GM18873 (cell line): ENCODE measurements around the gene ATR.

ENCODE experiments used
- ATAC-seq: cut with Tn5 transposase; IDR thresholded peaks from one replicate; pipeline ENCODE4 v1.9.1; 2021; ENCODE audit warnings: mild to moderate bottlenecking, moderate library complexity, moderate number of reproducible peaks; ENCODE audit not compliant: unreplicated experiment, low FRiP score

The ATR gene

DNA sequence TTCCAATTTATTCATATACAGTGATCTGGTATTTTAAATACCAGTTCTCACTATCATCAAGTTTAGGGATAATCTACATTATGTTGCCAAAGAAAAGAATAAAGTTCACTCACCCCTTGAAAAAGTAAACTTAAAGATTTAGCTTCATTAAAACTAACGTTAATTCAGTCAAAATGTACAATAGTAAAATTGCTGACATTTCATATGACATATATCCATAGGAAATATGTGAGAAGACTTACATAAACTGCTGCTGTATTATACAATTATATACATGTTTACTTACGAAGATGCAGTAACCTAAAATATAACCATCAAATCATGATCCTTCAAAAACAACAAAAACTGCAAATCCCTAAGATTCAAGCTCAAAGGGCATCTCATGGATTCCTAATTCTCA lies 44.0 kb downstream of the ATR start:
- no peak for ATAC-seq

DNA sequence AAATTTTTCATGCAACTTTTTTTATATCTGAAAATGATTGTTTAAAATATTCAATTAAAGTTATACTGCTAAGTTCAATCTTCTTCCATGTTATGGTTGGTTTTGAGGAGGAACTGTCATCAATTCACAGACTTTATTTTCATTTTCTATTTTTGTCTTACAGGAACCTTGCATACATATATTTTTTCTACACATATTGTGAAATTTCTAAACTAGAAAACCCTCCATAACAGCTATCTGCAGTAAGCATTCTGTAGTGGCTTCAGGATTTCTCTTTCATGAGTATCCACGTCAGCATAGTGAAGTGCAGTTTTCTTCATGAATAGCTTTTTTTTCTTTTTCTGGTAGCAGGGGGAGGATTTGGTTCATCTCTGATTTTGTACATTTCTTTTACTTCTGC lies 48.2 kb downstream of the ATR start:
- no peak for ATAC-seq

DNA sequence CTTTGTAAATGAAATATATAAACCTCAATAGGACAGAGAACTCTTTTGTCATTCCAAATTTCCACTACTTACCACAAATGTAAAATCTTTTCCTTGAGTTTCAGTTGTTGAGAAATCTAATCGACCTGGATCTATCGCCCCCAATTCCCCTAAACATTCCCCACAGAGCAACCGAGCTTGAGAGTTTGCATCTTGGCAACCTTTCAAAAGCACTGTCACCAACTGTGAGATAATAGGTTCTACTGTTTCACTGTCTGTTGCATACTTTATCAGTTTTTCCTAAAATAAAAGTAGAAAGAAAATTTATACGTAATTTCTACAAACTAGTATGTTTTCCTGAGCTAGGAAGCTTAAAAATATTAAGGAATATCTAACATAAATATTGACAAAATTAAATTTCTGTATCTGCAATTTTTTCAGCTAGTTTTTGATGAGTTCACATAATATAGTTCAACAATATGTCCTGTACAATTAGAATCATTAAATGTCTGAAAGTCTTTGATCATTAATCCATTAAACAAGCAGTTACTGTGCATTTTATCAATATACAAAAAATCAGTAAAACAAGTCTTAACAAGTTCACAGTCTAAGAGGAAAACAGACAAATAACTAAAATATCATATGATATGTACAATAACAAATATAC lies 54.5 kb downstream of the ATR start:
- ATAC-seq: no peak

GRCh38 chr3:142509079-142509478 lies 69.5 kb downstream of the ATR start:
- ATAC-seq: no peak

GRCh38 chr3:142507241-142507640 lies 71.3 kb downstream of the ATR start:
- ATAC-seq: no peak

GRCh38 chr3:142502187-142502985 lies 76.1 kb downstream of the ATR start:
- ATAC-seq: no peak

- no peak for ATAC-seq
Measured at GRCh38 chr3:142501004-142501926, 77.3 kb downstream of the ATR start.

DNA sequence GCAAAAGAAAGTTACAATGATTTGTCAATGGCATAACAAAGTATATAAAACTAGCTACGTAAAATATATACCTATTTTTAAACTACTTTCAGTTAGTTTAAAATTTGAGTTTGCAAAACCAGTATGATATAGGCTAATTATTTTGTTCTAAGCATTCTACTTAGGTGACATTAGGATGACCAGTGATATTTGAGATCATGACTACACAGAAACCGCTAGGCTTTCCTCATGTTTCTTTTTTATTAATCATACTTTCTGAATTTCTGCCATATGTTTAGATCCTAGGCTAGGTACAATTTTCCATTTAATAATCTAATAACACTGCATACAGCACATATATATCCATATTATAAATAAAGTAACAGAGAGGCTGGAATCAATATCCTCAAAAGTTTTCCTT lies 78.3 kb downstream of the ATR start:
- no peak for ATAC-seq

- no peak for ATAC-seq
Measured at GRCh38 chr3:142498397-142499180, 79.9 kb downstream of the ATR start.

DNA sequence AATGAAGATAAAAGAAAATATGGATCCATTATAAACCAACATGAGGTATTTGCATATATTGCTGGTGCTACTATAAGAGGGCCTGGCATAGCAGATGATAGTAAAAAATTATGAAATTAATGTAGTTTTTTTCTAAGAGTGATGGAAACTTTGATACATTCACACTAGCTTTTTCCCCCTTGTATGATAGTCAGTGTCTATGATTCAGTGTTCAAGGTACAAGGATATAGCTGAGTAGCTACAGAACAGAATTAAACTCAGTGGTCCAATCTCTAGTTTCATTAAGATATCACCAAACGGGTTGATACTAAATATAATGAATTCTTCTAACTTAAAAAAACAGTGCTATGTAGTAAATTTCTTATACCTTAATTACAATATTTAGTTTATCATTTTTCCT lies 80.8 kb downstream of the ATR start:
- ATAC-seq: no peak

DNA sequence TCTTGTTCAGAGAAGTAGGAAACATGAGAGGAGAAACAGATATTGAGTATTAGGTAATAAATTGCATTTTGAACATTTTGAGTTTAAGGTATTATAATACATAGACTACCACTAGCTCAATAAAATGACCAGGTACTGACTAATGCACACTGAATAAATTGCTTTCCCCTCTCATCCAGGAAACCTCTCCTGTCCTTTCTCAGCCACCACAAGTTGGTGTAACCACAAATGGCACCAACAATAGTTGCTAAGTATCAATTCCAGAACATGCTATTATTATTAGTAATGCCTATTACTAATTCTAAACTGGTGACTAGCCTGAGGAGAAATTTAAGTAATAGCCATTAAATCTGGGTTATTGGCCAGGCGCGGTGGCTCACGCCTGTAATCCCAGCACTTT lies 83.4 kb downstream of the ATR start:
- no peak for ATAC-seq

- ATAC-seq: no peak
Measured at GRCh38 chr3:142492184-142492583, 86.3 kb downstream of the ATR start.

DNA sequence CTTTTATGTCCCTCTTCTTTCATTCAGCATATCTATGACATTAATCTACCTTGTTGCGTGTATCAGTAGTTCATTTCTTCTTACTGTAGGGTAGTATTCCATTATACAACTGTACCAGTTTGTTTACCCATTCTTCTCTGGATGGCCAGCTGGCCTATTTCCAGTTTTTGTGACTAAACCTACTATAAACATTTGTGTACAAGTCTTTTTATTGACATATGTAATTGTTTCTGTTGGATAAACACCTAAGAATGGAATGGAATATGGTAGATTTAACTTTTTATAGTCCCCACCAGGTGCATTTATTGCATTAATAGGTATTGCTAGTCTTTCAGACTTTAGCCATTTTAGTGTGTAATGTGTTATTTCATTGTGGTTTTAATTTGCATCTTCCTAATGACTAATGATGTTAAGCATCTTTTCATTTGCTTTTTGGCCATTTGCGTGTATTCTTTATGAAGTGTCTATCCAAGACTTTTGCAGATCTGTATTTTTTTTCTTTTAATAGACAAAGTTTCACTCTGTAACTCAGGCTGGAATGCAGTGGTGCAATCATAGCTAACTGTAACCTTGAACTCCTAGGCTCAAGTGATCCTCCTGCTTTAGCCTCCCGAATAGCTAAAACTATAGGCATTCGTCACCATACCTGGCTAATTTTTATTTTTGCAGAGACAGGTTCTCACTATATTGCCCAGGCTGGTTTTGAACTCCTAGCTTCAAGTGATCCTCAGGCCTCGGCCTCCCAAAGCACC lies 88.8 kb downstream of the ATR start:
- no peak for ATAC-seq

GRCh38 chr3:142484912-142485435 lies 93.6 kb downstream of the ATR start:
- ATAC-seq: no peak

DNA sequence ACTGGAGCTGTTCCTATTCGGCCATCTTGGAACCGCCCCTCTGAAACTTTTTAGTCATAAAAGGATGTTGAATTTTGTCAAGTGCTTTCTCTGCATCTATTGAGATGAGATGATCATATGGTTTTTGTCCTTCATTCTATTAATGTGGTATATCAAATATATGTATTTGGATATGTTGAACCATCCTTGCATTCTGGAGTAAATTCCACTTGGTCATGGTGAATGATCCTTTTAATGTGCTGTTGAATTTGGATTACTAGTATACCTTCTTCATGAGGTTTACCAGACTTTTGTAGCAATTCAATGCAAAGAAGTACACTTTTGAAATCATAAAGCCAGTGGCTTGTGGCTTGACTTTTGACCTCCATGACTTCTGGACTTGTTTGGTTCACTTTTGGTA lies 97.3 kb downstream of the ATR start:
- ATAC-seq: no peak

- no peak for ATAC-seq
Measured at GRCh38 chr3:142470826-142471225, 107.7 kb downstream of the ATR start.

GRCh38 chr3:142468456-142468855 lies 110.1 kb downstream of the ATR start:
- no peak for ATAC-seq

GRCh38 chr3:142467768-142468167 lies 110.8 kb downstream of the ATR start:
- ATAC-seq: no peak

- ATAC-seq: no peak
Measured at GRCh38 chr3:142460689-142461088, 117.8 kb downstream of the ATR start.
